Gastroesophageal sphincter (tissue), 3 donors: ENCODE measurements around the gene YKT6.

Experiments
- CTCF ChIP-seq, 4 experiments: fragments of 200-600 bp in 2 of 4; fragments of 450-650 bp in 2 of 4; sonication (generic) in 1 of 4; IDR thresholded peaks; one replicate each; pipeline ENCODE4 v1.5.1; 2017 to 2019; ENCODE audit warnings: antibody characterized with exemption in 4 of 4, mild to moderate bottlenecking in 2 of 4, moderate library complexity in 2 of 4
- EP300 ChIP-seq: sonication (generic); formaldehyde crosslinking; IDR thresholded peaks from one replicate; pipeline ENCODE4 v1.6.1; 2017; ENCODE audit warnings: antibody characterized with exemption, mild to moderate bottlenecking
- POLR2A ChIP-seq, 2 donors: fragments of 450-650 bp; IDR thresholded peaks; one replicate each; pipeline ENCODE4 v1.6.1; 2017; ENCODE audit warnings: antibody characterized with exemption in 2 of 2, mild to moderate bottlenecking in 2 of 2, moderate library complexity in 1 of 2

GRCh38 chr7:44258423-44258760, 57.6 kb downstream of the YKT6 start:
- TF ChIP-seq CTCF (IDR thresholded peaks at IDR 0.05) (no peak), POLR2A (IDR thresholded peaks at IDR 0.05) (no peak), EP300 (no peak)
